K562 (cell line): ENCODE results near the gene CNOT10. TPM values are rescaled to one million over a fixed set of nuclear protein-coding genes. Genes with fewer than 3 reads are reported as not detected.

Source experiments
- E2F5 ChIP-seq: sonication (generic); formaldehyde crosslinking; IDR thresholded peaks from 2 replicates; pipeline ENCODE4 v1.8.0; 2022; ENCODE audit warnings: mild to moderate bottlenecking, missing genetic modification reagents
- FOS ChIP-seq: IDR thresholded peaks from 3 replicates; pipeline ENCODE4 v1.6.1; 2011; ENCODE audit not compliant: insufficient read length; ENCODE audit errors: extremely low read depth
- FOXM1 ChIP-seq, 2 experiments: fragments of 450-650 bp in 1 of 2; sonication (generic) in 1 of 2; formaldehyde crosslinking in 1 of 2; IDR thresholded peaks; 2 replicates each; pipeline versions ENCODE4 v1.6.1 to v1.9.0; 2017 to 2022; ENCODE audit warnings: low read depth in 2 of 2, mild to moderate bottlenecking in 2 of 2, missing genetic modification reagents in 1 of 2, moderate library complexity in 1 of 2
- GATAD2B ChIP-seq: fragments of 450-650 bp; IDR thresholded peaks from 2 replicates; pipeline ENCODE4 v1.6.1; 2017; ENCODE audit warnings: mild to moderate bottlenecking, borderline replicate concordance
- MAFF ChIP-seq: IDR thresholded peaks from 2 replicates; pipeline ENCODE4 v1.6.1; 2012; ENCODE audit warnings: low read length, improper control_type of control experiment
- MGA ChIP-seq: fragments of 450-650 bp; IDR thresholded peaks from 2 replicates; pipeline ENCODE4 v1.6.1; 2016; ENCODE audit warnings: mild to moderate bottlenecking, moderate library complexity
- RBBP5 ChIP-seq: fragments of 200-600 bp; sonication (generic); IDR thresholded peaks from 2 replicates; pipeline ENCODE4 v1.6.1; 2012; ENCODE audit warnings: borderline replicate concordance, mild to moderate bottlenecking, low read length, control low read depth, inconsistent platforms; ENCODE audit not compliant: insufficient read depth, poor library complexity, severe bottlenecking
- SOX6 ChIP-seq: fragments of 450-650 bp; IDR thresholded peaks from 2 replicates; pipeline ENCODE4 v1.6.1; 2014; ENCODE audit warnings: mild to moderate bottlenecking
- STAT5A ChIP-seq: IDR thresholded peaks from 2 replicates; pipeline ENCODE4 v1.6.1; 2012; ENCODE audit warnings: low read length, inconsistent platforms, borderline replicate concordance
- XRCC4 ChIP-seq: IDR thresholded peaks from one replicate; pipeline ENCODE4 v1.6.1; 2011; ENCODE audit not compliant: insufficient read depth, insufficient read length; ENCODE audit errors: extremely low read depth
- ZBED1 ChIP-seq: IDR thresholded peaks from 2 replicates; pipeline ENCODE4 v1.6.1; 2014
- ZBTB5 ChIP-seq: fragments of 450-650 bp; IDR thresholded peaks from 2 replicates; pipeline ENCODE4 v1.6.1; 2017; ENCODE audit warnings: antibody characterized with exemption
- ZBTB7A ChIP-seq: IDR thresholded peaks from 2 replicates; pipeline ENCODE4 v1.6.1; 2011; ENCODE audit warnings: low read depth, mild to moderate bottlenecking, low read length, moderate library complexity, borderline replicate concordance; ENCODE audit not compliant: control insufficient read depth
- ZNF232 ChIP-seq: sonication (generic); formaldehyde crosslinking; IDR thresholded peaks from 2 replicates; pipeline ENCODE4 v1.8.0; 2022; ENCODE audit warnings: mild to moderate bottlenecking, missing genetic modification reagents
- ZNF239 ChIP-seq: fragments of 250-450 bp; sonication (Bioruptor Pico); IDR thresholded peaks from 2 replicates; pipeline ENCODE4 v1.4.0; 2020; ENCODE audit warnings: mild to moderate bottlenecking
- polyA plus RNA-seq, 8 experiments: library from polyadenylated mRNA; depleted of rRNA in 4 of 8; stranded (reverse) in 5 of 8; unstranded in 3 of 8; fragments of >200 nt; fragmentation: Nextera tagmentation in 2 of 8; fragmentation: Illumina TruSeq in 1 of 8; extraction: Ambion mirVana in 2 of 8; extraction: Trizol in 1 of 8; gene quantifications; 2 replicates each; pipeline versions ENCODE4 v1.2.1 to v1.2.3, GENCODE V29; 2011 to 2014; ENCODE audit warnings: inconsistent platforms in 1 of 8, missing spikeins in 1 of 8
- total RNA-seq, 7 experiments: library from RNA; depleted of rRNA in 6 of 7; stranded (reverse); fragments of >200 nt in 6 of 7; fragmentation: Illumina TruSeq in 2 of 7; extraction: Trizol in 2 of 7; gene quantifications; 2 replicates each; pipeline versions ENCODE4 v1.2.1 to v1.2.3, GENCODE V29; 2011 to 2021; ENCODE audit warnings: low replicate concordance in 1 of 7

CNOT10 gene
- total and polyA plus RNA-seq, 9 of the 15 experiments (the other 6 are each of a cell fraction or from before 2014, with no cell fraction given): 35.7 to 114 (median 81.9) TPM

GRCh38 chr3:32703491-32703972 lies 18.5 kb downstream of the CNOT10 start (continued):
- TF ChIP-seq FOXM1 (IDR thresholded peaks at IDR 0.05; ENCODE audit: low read depth) (peak; percentile 37; the same call in 1 of the 2 replicates), FOXM1 (CRISPR knock-in tag; IDR thresholded peaks at IDR 0.05; ENCODE audit: low read depth) (no peak), ZBTB7A (no peak), E2F5 (CRISPR knock-in tag) (no peak), ZBTB5 (no peak), STAT5A (no peak), XRCC4 (no peak), GATAD2B (no peak), MGA (no peak), SOX6 (peak; percentile 29; the same call in 1 of the 2 replicates), ZNF239 (CRISPR knock-in tag) (no peak), ZBED1 (no peak), MAFF (no peak), ZNF232 (CRISPR knock-in tag) (no peak), RBBP5 (no peak), FOS (no peak)
